Skeletal muscle satellite cell (primary cell): ENCODE data around the gene NUP205.
"Not testable (repeated sequence)": the region's sequence is repeated elsewhere in the genome, so short reads cannot be mapped to it uniquely, and the experiment has no call there.

ENCODE experiments used
- H3K27me3 ChIP-seq: 2 replicates; pipeline ENCODE4 v1.7.0; 2013; ENCODE audit warnings: low read length; ENCODE audit not compliant: control insufficient read depth, insufficient read depth
- H3K36me3 ChIP-seq: 2 replicates; pipeline ENCODE4 v1.7.0; 2013; ENCODE audit warnings: mild to moderate bottlenecking, control low read depth, low read length; ENCODE audit not compliant: insufficient read depth
- H3K4me1 ChIP-seq: 2 replicates; pipeline ENCODE4 v1.7.0; 2013; ENCODE audit warnings: low read length; ENCODE audit not compliant: control insufficient read depth, insufficient read depth
- H3K4me2 ChIP-seq: 2 replicates; pipeline ENCODE4 v1.7.0; 2013; ENCODE audit warnings: mild to moderate bottlenecking, low read length
- H3K4me3 ChIP-seq: 2 replicates; pipeline ENCODE4 v1.7.0; 2013; ENCODE audit warnings: low read length
- H3K9ac ChIP-seq: 2 replicates; pipeline ENCODE4 v1.7.0; 2013; ENCODE audit warnings: mild to moderate bottlenecking, low read depth, low read length, moderate library complexity
- H3K9me3 ChIP-seq: replicated peaks from 2 replicates; pipeline ENCODE4 v1.7.0; 2013; ENCODE audit warnings: mild to moderate bottlenecking, control low read depth, low read length

Gene NUP205

GRCh38 chr7:135634191-135634878 is 76.6 kb downstream of the NUP205 start:
- Histone ChIP-seq H3K36me3 (peaks cover 44% of the 10 kb centered on the region), H3K4me1 (no peaks in the 10 kb centered on the region), H3K27me3 (no peaks in the 10 kb centered on the region), H3K9me3 (no peaks in the 10 kb centered on the region), H3K9ac (no peak overlapping the region), H3K4me3 (no peak overlapping the region), H3K4me2 (no peak overlapping the region)

GRCh38 chr7:135639690-135640089 is 82.0 kb downstream of the NUP205 start:
- H3K36me3 ChIP-seq: peaks cover 57% of the 10 kb centered on the region
- not testable (repeated sequence) for H3K9me3 ChIP-seq

DNA sequence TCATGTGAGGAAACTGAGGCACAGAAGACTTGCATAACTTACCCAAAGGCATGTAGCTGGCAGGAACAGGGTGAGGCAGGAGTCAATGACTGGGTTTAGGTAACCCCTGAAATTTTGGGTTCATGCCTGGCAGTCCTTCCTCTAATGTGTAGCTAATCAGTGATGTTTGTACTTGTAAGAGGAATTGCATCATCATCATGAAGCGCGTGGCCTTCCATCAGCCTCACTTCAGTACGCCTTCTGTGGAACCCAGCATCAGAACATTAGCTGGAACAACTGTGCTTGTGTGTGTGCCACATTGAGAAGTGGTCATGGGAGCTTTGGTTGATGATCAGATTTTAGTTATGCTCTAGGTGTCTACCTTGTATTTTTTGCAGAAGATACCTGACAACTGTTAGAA is 86.4 kb downstream of the NUP205 start:
- no peak overlapping the region for H3K4me2 ChIP-seq
- H3K27me3 ChIP-seq: no peaks in the 10 kb centered on the region
- H3K4me3 ChIP-seq: no peak overlapping the region
- H3K9ac ChIP-seq: no peak overlapping the region
- H3K9me3 ChIP-seq: no peaks in the 10 kb centered on the region
- H3K4me1 ChIP-seq: no peaks in the 10 kb centered on the region
- peaks cover 42% of the 10 kb centered on the region for H3K36me3 ChIP-seq

More at GRCh38 chr7:135639690-135640089, 82.0 kb downstream of the NUP205 start:
- H3K9ac ChIP-seq, H3K4me3 ChIP-seq, H3K4me1 ChIP-seq, H3K27me3 ChIP-seq, H3K4me2 ChIP-seq: not testable (repeated sequence)

DNA sequence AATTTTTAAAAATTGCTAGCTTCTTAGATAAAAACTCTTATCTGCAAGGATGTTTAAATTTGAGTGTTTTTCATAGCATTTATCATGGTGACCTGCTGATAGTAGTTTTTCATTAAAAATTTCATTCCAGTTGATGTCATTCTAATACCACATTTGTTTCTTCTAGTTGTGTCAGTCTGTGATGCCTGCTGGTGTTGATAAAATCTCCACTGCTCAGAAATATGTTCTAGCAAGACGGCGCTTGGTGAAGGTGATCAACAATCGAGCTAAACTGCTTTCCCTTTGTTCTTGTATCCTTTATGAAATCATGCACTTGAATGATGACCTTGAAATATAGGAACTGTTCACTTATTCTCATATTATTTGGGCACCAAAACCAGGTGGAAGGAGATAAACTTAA is 87.0 kb downstream of the NUP205 start:
- Histone ChIP-seq H3K4me1 (no peaks in the 10 kb centered on the region), H3K9ac (no peak overlapping the region), H3K36me3 (peaks cover 47% of the 10 kb centered on the region), H3K4me3 (no peak overlapping the region), H3K9me3 (no peaks in the 10 kb centered on the region), H3K27me3 (no peaks in the 10 kb centered on the region), H3K4me2 (no peak overlapping the region)

- H3K4me2 ChIP-seq: no peak overlapping the region
- peaks cover 46% of the 10 kb centered on the region for H3K36me3 ChIP-seq
- no peaks in the 10 kb centered on the region for H3K27me3 ChIP-seq
- H3K9ac ChIP-seq: no peak overlapping the region
- H3K9me3 ChIP-seq: no peaks in the 10 kb centered on the region
- no peaks in the 10 kb centered on the region for H3K4me1 ChIP-seq
- H3K4me3 ChIP-seq: no peak overlapping the region
Measured at GRCh38 chr7:135645296-135645904, 87.7 kb downstream of the NUP205 start.

DNA sequence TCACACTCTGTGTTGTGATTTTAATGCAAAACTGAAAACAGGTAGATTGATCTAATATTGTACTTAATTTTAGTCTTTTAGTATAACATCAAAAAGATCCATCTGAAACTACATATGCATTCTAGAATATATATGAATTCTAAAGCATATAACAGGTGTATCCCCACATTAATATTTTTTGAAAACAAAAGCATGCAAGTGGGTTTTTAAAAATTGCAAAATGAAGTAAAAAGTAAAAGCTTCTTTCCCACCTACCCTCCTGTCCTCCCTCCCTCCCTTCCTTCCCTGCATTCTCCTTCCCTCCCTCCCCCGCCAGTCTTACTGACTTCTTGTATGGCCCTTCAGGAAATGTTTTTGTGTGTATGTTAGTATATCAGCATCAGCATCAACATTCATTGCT is 90.0 kb downstream of the NUP205 start:
- Histone ChIP-seq H3K36me3 (peaks cover 30% of the 10 kb centered on the region), H3K27me3 (no peaks in the 10 kb centered on the region), H3K4me1 (no peaks in the 10 kb centered on the region), H3K9ac (no peak overlapping the region), H3K4me3 (no peak overlapping the region), H3K9me3 (no peaks in the 10 kb centered on the region), H3K4me2 (no peak overlapping the region)

DNA sequence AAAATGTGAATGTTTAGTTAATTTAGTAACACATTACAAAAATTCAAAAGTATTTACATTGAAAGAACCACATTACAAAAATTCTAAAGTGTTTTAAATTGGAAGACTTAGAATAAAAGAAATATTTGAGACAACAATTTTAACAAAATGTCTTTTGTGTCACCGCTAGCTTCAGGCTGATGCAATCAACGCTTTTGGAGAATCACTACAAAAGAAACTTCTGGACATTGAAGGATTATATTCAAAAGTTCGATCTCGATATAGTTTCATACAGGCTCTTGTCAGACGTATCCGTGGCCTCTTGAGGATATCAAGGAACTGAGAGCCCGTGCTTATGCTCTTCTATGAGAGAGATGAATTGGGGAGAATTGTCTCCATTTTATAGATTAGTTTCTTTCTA is 90.5 kb downstream of the NUP205 start:
- Histone ChIP-seq H3K27me3 (no peaks in the 10 kb centered on the region), H3K36me3 (peaks cover 29% of the 10 kb centered on the region), H3K4me3 (no peak overlapping the region), H3K4me1 (peaks cover 4% of the 10 kb centered on the region), H3K9me3 (no peaks in the 10 kb centered on the region), H3K4me2 (no peak overlapping the region), H3K9ac (no peak overlapping the region)

DNA sequence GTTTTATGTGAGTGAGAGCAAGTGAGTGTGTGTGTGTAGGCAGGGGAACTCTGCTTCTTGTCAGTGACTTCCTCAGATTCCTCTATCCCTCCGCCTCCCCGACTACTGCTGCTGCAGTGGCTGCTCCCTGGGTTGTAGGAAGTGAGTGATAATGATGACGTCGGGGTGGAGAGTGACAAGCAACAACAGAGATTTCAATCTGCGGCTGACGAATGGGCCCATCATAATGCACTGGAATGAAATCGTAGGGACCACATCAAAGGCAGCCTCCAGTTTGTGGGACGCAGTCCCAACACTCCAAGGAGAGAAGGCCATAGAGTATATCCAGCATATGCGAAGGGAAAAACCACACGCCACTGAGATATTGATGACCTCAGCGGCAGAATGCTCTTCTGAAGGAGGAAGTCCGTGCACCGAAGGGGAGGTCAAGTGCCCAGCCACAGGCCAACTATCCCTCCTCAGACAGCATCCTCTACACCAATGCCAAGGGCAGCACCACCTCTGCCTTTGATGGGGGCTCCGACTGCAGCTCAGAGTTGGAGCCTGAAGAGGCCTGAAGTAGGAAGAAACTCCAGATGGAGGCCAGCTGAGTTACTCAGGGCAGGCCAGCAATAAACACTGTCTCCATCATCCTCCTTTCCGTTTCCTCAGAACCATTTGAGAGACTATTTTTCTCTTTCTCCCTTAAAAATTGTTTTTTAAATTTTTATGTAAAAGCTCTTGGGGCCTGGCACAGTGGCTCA is 93.3 kb downstream of the NUP205 start:
- H3K9ac ChIP-seq: no peak overlapping the region
- no peaks in the 10 kb centered on the region for H3K9me3 ChIP-seq
- no peak overlapping the region for H3K4me2 ChIP-seq
- H3K4me3 ChIP-seq: no peak overlapping the region
- H3K36me3 ChIP-seq: peaks cover 8% of the 10 kb centered on the region
- H3K4me1 ChIP-seq: peaks cover 7% of the 10 kb centered on the region
- H3K27me3 ChIP-seq: no peaks in the 10 kb centered on the region

GRCh38 chr7:135653340-135654080 is 95.8 kb downstream of the NUP205 start:
- Histone ChIP-seq H3K9ac (no peak overlapping the region), H3K9me3 (no peaks in the 10 kb centered on the region), H3K4me1 (peaks cover 7% of the 10 kb centered on the region), H3K4me2 (no peak overlapping the region), H3K36me3 (peaks cover 7% of the 10 kb centered on the region), H3K27me3 (no peaks in the 10 kb centered on the region), H3K4me3 (no peak overlapping the region)

- no peak overlapping the region for H3K9ac ChIP-seq
- no peak overlapping the region for H3K4me2 ChIP-seq
- no peak overlapping the region for H3K4me3 ChIP-seq
- peaks cover 8% of the 10 kb centered on the region for H3K4me1 ChIP-seq
- H3K9me3 ChIP-seq: no peaks in the 10 kb centered on the region
- H3K36me3 ChIP-seq: no peaks in the 10 kb centered on the region
- H3K27me3 ChIP-seq: no peaks in the 10 kb centered on the region
Measured at GRCh38 chr7:135658564-135658963, 100.8 kb downstream of the NUP205 start.

GRCh38 chr7:135659159-135659846 is 101.6 kb downstream of the NUP205 start:
- Histone ChIP-seq H3K4me3 (no peak overlapping the region), H3K4me2 (no peak overlapping the region), H3K36me3 (no peaks in the 10 kb centered on the region), H3K9ac (no peak overlapping the region), H3K9me3 (no peaks in the 10 kb centered on the region), H3K27me3 (no peaks in the 10 kb centered on the region), H3K4me1 (peaks cover 15% of the 10 kb centered on the region)
